ENCODE results near the gene POLD2. TPM values are rescaled to one million over a fixed set of nuclear protein-coding genes. Genes with fewer than 3 reads are reported as not detected.
"Not testable (repeated sequence)": the region's sequence is repeated elsewhere in the genome, so short reads cannot be mapped to it uniquely, and the experiment has no call there.

POLD2 gene
- total RNA-seq, 1 donor from 2014 or later, result 42.0 TPM

DNA sequence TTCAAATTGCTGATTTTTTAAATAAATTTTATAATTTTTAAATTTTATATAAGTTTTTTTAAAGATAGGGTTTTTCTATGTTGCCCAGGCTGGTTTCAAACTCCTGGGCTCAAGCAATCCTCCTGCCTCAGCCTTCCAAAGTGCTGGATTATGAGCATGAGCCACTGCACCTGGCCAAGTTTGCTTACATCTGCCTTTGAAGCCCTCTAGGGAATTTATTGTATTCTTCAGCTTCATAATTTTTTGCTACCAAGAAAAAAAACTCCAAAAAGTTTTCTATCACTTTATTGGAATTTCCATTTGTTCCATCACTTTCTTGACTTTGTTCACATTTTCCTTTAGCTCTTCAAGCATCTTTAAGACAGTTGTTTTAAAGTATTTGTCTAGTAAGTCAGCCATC, 3.8 kb upstream of the POLD2 start:
- DNase-seq (ENCODE audit: extremely low spot score in 2 of 2), result no peak
- Histone ChIP-seq H3K4me3 (no peak overlapping the region), H3K27ac (no peak overlapping the region), H3K4me1 (peaks cover 9% of the 10 kb centered on the region), H3K36me3 (no peaks in the 10 kb centered on the region), H3K9me3 (no peaks in the 10 kb centered on the region), H3K27me3 (no peaks in the 10 kb centered on the region)
- intact Hi-C loops (cut with DNase I), result no loop called here
- no peak for TF ChIP-seq POLR2AphosphoS5 (IDR thresholded peaks at IDR 0.05; ENCODE audit: insufficient read depth in 1 of 2, low read depth in 1 of 2)
- TF ChIP-seq, protein P1, sequence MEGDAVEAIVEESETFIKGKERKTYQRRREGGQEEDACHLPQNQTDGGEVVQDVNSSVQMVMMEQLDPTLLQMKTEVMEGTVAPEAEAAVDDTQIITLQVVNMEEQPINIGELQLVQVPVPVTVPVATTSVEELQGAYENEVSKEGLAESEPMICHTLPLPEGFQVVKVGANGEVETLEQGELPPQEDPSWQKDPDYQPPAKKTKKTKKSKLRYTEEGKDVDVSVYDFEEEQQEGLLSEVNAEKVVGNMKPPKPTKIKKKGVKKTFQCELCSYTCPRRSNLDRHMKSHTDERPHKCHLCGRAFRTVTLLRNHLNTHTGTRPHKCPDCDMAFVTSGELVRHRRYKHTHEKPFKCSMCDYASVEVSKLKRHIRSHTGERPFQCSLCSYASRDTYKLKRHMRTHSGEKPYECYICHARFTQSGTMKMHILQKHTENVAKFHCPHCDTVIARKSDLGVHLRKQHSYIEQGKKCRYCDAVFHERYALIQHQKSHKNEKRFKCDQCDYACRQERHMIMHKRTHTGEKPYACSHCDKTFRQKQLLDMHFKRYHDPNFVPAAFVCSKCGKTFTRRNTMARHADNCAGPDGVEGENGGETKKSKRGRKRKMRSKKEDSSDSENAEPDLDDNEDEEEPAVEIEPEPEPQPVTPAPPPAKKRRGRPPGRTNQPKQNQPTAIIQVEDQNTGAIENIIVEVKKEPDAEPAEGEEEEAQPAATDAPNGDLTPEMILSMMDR (IDR thresholded peaks at IDR 0.05), result no peak
- TF ChIP-seq POLR2A (IDR thresholded peaks at IDR 0.05), result no peak

DNA sequence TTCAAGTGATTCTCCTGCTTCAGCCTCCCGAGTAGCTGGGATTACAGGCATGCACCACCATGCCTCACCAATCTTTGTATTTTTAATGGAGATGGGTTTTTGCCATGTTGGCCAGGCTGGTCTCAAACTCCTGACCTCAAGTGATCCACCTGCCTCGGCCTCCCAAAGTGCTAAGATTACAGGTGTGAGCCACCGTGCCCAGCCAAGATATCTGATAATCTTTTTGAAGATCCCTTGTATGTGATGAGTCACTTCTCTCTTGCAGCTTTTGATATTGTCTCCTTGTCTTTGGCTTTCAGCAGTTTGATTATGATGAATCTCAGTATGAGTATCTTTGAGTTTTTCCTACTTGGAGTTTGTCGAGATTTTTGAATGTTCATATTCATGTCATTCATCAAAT, 3.2 kb upstream of the POLD2 start:
- DNase-seq (ENCODE audit: extremely low spot score in 2 of 2); H3K4me3 ChIP-seq; H3K36me3 ChIP-seq; H3K27me3 ChIP-seq; H3K27ac ChIP-seq; intact Hi-C loops (cut with DNase I); H3K9me3 ChIP-seq: not testable (repeated sequence)
- H3K4me1 ChIP-seq, result peaks cover 15% of the 10 kb centered on the region

DNA sequence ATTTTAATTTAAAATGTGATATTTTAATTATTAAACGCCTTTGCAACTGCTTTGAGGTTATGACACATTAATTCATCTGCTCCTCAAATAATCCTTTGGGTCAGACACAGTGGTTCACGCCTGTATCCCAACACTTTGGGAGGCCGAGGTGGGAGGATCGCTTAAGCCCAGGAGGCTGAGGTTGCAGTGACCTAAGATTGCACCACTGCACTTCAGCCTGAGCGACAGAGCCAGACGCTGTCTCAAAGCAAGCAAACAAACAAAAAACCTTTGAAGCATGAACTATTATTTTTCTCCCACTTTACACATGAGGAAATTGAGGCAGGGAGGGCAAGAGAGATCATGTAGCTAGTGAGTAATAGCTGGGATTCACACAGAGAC, 1.5 kb upstream of the POLD2 start:
- Histone ChIP-seq H3K27ac (no peak overlapping the region), H3K9me3 (no peaks in the 10 kb centered on the region), H3K27me3 (no peaks in the 10 kb centered on the region), H3K4me3 (no peak overlapping the region), H3K4me1 (peaks cover 23% of the 10 kb centered on the region), H3K36me3 (peaks cover 0 to 8% of the 10 kb centered on the region in 2 donors)
- TF ChIP-seq, protein P1 (IDR thresholded peaks at IDR 0.05), result no peak
- TF ChIP-seq POLR2AphosphoS5 (IDR thresholded peaks at IDR 0.05; ENCODE audit: insufficient read depth in 1 of 2, low read depth in 1 of 2) (no peak), POLR2A (IDR thresholded peaks at IDR 0.05) (no peak)
- no peak for DNase-seq (ENCODE audit: extremely low spot score in 2 of 2)
- intact Hi-C loops (cut with DNase I), result no loop called here

DNA sequence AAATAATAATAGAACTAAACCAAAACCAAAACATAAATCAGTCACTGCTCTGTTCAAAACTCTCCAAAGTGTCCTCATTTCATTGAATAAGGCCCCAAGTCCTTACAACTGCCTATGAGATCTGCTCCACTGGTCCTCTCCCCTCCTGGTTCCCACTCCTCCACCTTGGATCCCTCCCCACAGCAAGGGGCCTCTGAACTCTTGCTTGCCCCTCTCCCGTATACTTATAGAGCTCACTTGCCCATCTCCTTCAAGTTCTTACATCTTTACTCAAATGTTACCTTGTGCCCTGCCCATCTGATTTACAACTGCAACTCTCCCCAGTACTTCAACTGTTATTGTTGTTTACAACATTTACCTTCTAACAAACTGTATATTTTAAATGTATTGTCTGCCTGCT, 819 bp downstream of the POLD2 start:
- no peak for DNase-seq (ENCODE audit: extremely low spot score in 2 of 2)
- intact Hi-C loops (cut with DNase I), result no loop called here
- Histone ChIP-seq H3K27me3 (no peaks in the 10 kb centered on the region), H3K9me3 (no peaks in the 10 kb centered on the region), H3K27ac (peak overlapping the region; percentile 73), H3K4me3 (peak overlapping the region; percentile 54 to 79), H3K36me3 (peaks cover 0 to 17% of the 10 kb centered on the region in 2 donors), H3K4me1 (peaks cover 26% of the 10 kb centered on the region)
- TF ChIP-seq, protein P1 (IDR thresholded peaks at IDR 0.05), result no peak
- TF ChIP-seq POLR2AphosphoS5 (IDR thresholded peaks at IDR 0.05; ENCODE audit: insufficient read depth in 1 of 2, low read depth in 1 of 2) (no peak), POLR2A (IDR thresholded peaks at IDR 0.05) (no peak)

DNA sequence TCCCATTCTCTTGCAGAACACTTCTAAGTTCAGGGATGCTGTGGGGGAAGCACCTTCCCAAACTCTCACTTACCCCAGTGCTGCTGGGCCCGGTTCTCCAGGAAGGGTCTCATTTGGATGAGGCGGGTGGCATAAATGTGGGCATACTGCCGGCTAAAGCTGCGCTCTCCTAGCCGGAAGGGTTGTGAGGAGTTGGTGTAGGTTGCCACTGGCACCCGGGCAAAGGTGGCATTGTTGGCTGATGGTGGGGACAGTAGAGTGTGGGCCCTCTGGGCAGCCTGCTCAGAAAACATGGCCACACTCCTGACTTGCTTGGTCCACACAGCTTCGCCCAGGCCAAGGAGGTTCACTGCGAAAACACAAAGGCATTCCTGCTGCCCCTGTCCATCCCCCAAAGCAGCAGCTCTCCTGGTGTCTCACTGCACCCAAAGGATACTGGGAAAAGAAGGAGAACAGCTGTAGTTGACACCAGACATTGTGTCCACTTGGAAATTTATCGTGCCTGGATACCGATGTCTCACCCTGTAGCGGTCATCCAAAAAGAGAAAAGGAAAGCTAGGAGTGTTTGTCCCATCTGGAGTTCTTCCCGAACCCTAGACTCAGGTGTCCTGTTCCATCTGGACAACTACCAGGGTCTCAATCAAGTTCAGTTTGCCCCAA, 1.5 kb downstream of the POLD2 start:
- Histone ChIP-seq H3K27ac (peak overlapping the region; percentile 73), H3K4me3 (no peak overlapping the region), H3K4me1 (peaks cover 26% of the 10 kb centered on the region), H3K36me3 (peaks cover 0 to 22% of the 10 kb centered on the region in 2 donors), H3K27me3 (no peaks in the 10 kb centered on the region), H3K9me3 (no peaks in the 10 kb centered on the region)
- no peak for DNase-seq (ENCODE audit: extremely low spot score in 2 of 2)
- TF ChIP-seq POLR2A (IDR thresholded peaks at IDR 0.05) (no peak), POLR2AphosphoS5 (IDR thresholded peaks at IDR 0.05; ENCODE audit: insufficient read depth in 1 of 2, low read depth in 1 of 2) (no peak)
- TF ChIP-seq, protein P1 (IDR thresholded peaks at IDR 0.05), result no peak
- intact Hi-C loops (cut with DNase I), result no loop called here
